ENCODE results near the gene ZNF497. TPM values are rescaled to one million over a fixed set of nuclear protein-coding genes. Genes with fewer than 3 reads are reported as not detected.
A peak's percentile ranks its signal among the peaks of the same experiment; 100 is the strongest.

Gene ZNF497
- total and polyA plus RNA-seq, 9 of the 15 experiments (the other 6 are each of a cell fraction or from before 2014, with no cell fraction given): 0.06 to 0.98 (median 0.44) TPM; not detected in 1

DNA sequence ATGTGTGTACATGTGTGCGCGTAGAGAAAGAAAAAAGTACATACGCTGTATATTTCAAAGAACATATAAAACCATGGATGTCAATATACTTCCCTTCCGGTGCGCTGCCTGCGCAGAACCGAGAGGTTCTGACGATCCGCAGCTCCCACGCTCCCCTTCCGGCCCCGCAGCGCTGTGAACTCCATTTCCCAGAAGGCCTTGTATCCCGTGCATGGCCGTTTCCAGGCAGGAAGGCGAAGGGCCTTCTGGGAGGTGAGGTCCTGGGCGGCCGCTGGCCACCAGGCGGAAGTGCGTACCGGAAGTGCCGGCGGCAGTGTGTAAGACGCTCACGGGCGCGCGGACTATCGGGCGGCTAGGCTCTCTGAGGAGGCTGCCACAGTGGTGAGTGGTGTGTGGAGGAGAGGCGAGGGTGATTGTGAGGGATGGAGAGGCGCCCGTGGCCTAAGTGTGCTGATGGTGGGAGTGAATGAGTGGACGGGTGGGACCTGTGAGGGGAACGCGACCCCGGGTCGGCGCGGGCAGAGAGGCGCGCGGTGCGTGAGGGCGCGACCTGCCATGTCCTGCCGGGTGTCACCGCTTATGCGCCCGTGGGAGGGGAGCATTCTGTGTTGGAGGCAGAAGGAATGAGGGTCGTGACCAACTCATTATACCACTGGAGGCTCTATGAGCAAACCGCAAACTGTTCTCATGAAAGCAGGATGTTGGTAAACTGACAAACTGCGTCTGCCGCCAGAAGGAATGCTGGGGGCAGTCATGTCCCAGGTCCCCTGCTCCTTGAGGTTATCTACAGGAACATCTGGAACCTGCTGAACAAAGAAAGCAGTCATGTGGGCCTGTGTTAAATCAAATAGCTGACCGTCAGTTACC, 57.3 kb downstream of the ZNF497 start, which contains the start of gene ERVK3-1 (continued):
- TF ChIP-seq, protein P1, sequence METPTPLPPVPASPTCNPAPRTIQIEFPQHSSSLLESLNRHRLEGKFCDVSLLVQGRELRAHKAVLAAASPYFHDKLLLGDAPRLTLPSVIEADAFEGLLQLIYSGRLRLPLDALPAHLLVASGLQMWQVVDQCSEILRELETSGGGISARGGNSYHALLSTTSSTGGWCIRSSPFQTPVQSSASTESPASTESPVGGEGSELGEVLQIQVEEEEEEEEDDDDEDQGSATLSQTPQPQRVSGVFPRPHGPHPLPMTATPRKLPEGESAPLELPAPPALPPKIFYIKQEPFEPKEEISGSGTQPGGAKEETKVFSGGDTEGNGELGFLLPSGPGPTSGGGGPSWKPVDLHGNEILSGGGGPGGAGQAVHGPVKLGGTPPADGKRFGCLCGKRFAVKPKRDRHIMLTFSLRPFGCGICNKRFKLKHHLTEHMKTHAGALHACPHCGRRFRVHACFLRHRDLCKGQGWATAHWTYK (CRISPR knock-in tag; IDR thresholded peaks at IDR 0.05): 0 out of 2 replicates have a peak, but pooled peaks have one; percentile 53
- TF ChIP-seq, protein P2, sequence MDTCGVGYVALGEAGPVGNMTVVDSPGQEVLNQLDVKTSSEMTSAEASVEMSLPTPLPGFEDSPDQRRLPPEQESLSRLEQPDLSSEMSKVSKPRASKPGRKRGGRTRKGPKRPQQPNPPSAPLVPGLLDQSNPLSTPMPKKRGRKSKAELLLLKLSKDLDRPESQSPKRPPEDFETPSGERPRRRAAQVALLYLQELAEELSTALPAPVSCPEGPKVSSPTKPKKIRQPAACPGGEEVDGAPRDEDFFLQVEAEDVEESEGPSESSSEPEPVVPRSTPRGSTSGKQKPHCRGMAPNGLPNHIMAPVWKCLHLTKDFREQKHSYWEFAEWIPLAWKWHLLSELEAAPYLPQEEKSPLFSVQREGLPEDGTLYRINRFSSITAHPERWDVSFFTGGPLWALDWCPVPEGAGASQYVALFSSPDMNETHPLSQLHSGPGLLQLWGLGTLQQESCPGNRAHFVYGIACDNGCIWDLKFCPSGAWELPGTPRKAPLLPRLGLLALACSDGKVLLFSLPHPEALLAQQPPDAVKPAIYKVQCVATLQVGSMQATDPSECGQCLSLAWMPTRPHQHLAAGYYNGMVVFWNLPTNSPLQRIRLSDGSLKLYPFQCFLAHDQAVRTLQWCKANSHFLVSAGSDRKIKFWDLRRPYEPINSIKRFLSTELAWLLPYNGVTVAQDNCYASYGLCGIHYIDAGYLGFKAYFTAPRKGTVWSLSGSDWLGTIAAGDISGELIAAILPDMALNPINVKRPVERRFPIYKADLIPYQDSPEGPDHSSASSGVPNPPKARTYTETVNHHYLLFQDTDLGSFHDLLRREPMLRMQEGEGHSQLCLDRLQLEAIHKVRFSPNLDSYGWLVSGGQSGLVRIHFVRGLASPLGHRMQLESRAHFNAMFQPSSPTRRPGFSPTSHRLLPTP (IDR thresholded peaks at IDR 0.05; ENCODE audit: borderline replicate concordance, extremely low read depth, insufficient read length): no peak
- TF ChIP-seq ZNF311 (CRISPR knock-in tag; IDR thresholded peaks at IDR 0.05): no peak
- TF ChIP-seq, protein P3, sequence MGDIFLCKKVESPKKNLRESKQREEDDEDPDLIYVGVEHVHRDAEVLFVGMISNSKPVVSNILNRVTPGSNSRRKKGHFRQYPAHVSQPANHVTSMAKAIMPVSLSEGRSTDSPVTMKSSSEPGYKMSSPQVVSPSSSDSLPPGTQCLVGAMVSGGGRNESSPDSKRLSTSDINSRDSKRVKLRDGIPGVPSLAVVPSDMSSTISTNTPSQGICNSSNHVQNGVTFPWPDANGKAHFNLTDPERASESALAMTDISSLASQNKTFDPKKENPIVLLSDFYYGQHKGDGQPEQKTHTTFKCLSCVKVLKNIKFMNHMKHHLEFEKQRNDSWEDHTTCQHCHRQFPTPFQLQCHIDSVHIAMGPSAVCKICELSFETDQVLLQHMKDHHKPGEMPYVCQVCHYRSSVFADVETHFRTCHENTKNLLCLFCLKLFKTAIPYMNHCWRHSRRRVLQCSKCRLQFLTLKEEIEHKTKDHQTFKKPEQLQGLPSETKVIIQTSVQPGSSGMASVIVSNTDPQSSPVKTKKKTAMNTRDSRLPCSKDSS (IDR thresholded peaks at IDR 0.05; ENCODE audit: low read depth, partially characterized antibody): no peak
- peak; percentile 6 to 50; a peak in 1 of 4 replicates for TF ChIP-seq TRIM24 (IDR thresholded peaks at IDR 0.05)
- TF ChIP-seq, protein P4, sequence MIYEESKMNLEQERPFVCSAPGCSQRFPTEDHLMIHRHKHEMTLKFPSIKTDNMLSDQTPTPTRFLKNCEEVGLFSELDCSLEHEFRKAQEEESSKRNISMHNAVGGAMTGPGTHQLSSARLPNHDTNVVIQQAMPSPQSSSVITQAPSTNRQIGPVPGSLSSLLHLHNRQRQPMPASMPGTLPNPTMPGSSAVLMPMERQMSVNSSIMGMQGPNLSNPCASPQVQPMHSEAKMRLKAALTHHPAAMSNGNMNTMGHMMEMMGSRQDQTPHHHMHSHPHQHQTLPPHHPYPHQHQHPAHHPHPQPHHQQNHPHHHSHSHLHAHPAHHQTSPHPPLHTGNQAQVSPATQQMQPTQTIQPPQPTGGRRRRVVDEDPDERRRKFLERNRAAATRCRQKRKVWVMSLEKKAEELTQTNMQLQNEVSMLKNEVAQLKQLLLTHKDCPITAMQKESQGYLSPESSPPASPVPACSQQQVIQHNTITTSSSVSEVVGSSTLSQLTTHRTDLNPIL (CRISPR knock-in tag; IDR thresholded peaks at IDR 0.05): no peak
- TF ChIP-seq ZFP1 (CRISPR knock-in tag; IDR thresholded peaks at IDR 0.05): no peak
- no peak for TF ChIP-seq STAT5A (IDR thresholded peaks at IDR 0.05; ENCODE audit: borderline replicate concordance, low read length)
- peak; percentile 82; the same call in 1 of the 2 replicates for TF ChIP-seq KLF1 (tag; IDR thresholded peaks at IDR 0.05)
- TF ChIP-seq MAFF (IDR thresholded peaks at IDR 0.05; ENCODE audit: low read length): no peak
- TF ChIP-seq PRPF4 (IDR thresholded peaks at IDR 0.05; ENCODE audit: insufficient read depth, low read depth, low read length, poor library complexity, severe bottlenecking): no peak
- TF ChIP-seq XRCC3 (IDR thresholded peaks at IDR 0.05): no peak
- TF ChIP-seq, protein P5, sequence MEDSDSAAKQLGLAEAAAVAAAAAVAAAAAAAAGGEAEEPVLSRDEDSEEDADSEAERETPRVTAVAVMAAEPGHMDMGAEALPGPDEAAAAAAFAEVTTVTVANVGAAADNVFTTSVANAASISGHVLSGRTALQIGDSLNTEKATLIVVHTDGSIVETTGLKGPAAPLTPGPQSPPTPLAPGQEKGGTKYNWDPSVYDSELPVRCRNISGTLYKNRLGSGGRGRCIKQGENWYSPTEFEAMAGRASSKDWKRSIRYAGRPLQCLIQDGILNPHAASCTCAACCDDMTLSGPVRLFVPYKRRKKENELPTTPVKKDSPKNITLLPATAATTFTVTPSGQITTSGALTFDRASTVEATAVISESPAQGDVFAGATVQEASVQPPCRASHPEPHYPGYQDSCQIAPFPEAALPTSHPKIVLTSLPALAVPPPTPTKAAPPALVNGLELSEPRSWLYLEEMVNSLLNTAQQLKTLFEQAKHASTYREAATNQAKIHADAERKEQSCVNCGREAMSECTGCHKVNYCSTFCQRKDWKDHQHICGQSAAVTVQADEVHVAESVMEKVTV (CRISPR knock-in tag; IDR thresholded peaks at IDR 0.05): no peak
- TF ChIP-seq DACH1 (IDR thresholded peaks at IDR 0.05; ENCODE audit: partially characterized antibody): no peak

Data from K562 (cell line).